Lower lobe of right lung (tissue), 2 donors: ENCODE results near the gene RAI14. TPM values are rescaled to one million over a fixed set of nuclear protein-coding genes. Genes with fewer than 3 reads are reported as not detected.

Source experiments
- ATAC-seq, 2 donors: fragments of 200-7000 bp; cut with Tn5 transposase; one replicate each; pipeline ENCODE4 v1.9.1; 2020 to 2022; ENCODE audit warnings: mild to moderate bottlenecking in 2 of 2, moderate library complexity in 2 of 2
- DNase-seq: peaks from one replicate; pipeline ENCODE4 v3.0.0-alpha.2; 2020
- H3K27ac ChIP-seq: fragments of 200-600 bp; one replicate; pipeline ENCODE4 v1.8.0; 2022
- H3K27me3 ChIP-seq: fragments of 200-600 bp; one replicate; pipeline ENCODE4 v1.8.0; 2022; ENCODE audit warnings: low read depth
- H3K36me3 ChIP-seq: fragments of 200-600 bp; one replicate; pipeline ENCODE4 v1.8.0; 2022; ENCODE audit warnings: mild to moderate bottlenecking
- H3K4me1 ChIP-seq: fragments of 200-600 bp; one replicate; pipeline ENCODE4 v1.8.0; 2022
- H3K4me3 ChIP-seq: fragments of 200-600 bp; one replicate; pipeline ENCODE4 v1.8.0; 2022; ENCODE audit warnings: mild to moderate bottlenecking
- H3K9me3 ChIP-seq: fragments of 200-600 bp; one replicate; pipeline ENCODE4 v1.8.0; 2022
- CTCF ChIP-seq: fragments of 200-600 bp; IDR thresholded peaks from one replicate; pipeline ENCODE4 v1.8.0; 2022; ENCODE audit warnings: antibody characterized with exemption, mild to moderate bottlenecking
- intact Hi-C: fragments of 100-400 bp; cut with DNase I; formaldehyde crosslinking; loops from one replicate; pipeline ENCODE4 v1.11.0; 2022
- total RNA-seq: library from RNA; stranded (reverse); fragmentation: NEBNext Ultra II Directional; extraction: Animal tissue kit (Norgen Biotek cat#: 25700); gene quantifications from one replicate; pipeline ENCODE4 v1.2.1, GENCODE V29; 2021
- donor health status: DM: no; HTN: yes; CAD: no; lungs with severe emphysema.

The RAI14 gene
- total RNA-seq, 1 donor from 2014 or later, result 66.8 TPM

- H3K4me3 ChIP-seq, result no peak overlapping the region
- H3K9me3 ChIP-seq, result no peaks in the 10 kb centered on the region
- no peak overlapping the region for H3K27ac ChIP-seq
- DNase-seq (no peak), ATAC-seq (no peak)
- no peaks in the 10 kb centered on the region for H3K36me3 ChIP-seq
- H3K4me1 ChIP-seq, result no peaks in the 10 kb centered on the region
- no peaks in the 10 kb centered on the region for H3K27me3 ChIP-seq
- TF ChIP-seq CTCF, result no peak
- intact Hi-C loops, result no loop called here
These were observed 212.7 kb downstream of the RAI14 start for GRCh38 chr5:34868791-34869190.

GRCh38 chr5:34869256-34869655 is 213.1 kb downstream of the RAI14 start:
- no peaks in the 10 kb centered on the region for H3K36me3 ChIP-seq
- H3K4me3 ChIP-seq, result no peak overlapping the region
- H3K27ac ChIP-seq, result no peak overlapping the region
- ATAC-seq (no peak), DNase-seq (no peak)
- H3K9me3 ChIP-seq, result no peaks in the 10 kb centered on the region
- intact Hi-C loops, result no loop called here
- H3K4me1 ChIP-seq, result no peaks in the 10 kb centered on the region
- TF ChIP-seq CTCF, result no peak
- no peaks in the 10 kb centered on the region for H3K27me3 ChIP-seq

- no peaks in the 10 kb centered on the region for H3K36me3 ChIP-seq
- no peak for DNase-seq
- ATAC-seq, result no peak
These were observed 214.3 kb downstream of the RAI14 start for GRCh38 chr5:34870382-34870781.

GRCh38 chr5:34876275-34876674 is 220.1 kb downstream of the RAI14 start:
- no peak overlapping the region for H3K4me3 ChIP-seq
- DNase-seq (no peak), ATAC-seq (no peak)
- no peaks in the 10 kb centered on the region for H3K9me3 ChIP-seq
- H3K4me1 ChIP-seq, result no peaks in the 10 kb centered on the region
- intact Hi-C loops, result no loop called here
- no peaks in the 10 kb centered on the region for H3K36me3 ChIP-seq
- H3K27ac ChIP-seq, result no peak overlapping the region
- no peaks in the 10 kb centered on the region for H3K27me3 ChIP-seq
- TF ChIP-seq CTCF, result no peak

More at GRCh38 chr5:34870382-34870781, 214.3 kb downstream of the RAI14 start:
- Histone ChIP-seq H3K4me3 (no peak overlapping the region), H3K9me3 (no peaks in the 10 kb centered on the region), H3K27me3 (no peaks in the 10 kb centered on the region), H3K27ac (no peak overlapping the region), H3K4me1 (no peaks in the 10 kb centered on the region)
- no peak for TF ChIP-seq CTCF
- intact Hi-C loops, result no loop called here

- Histone ChIP-seq H3K4me1 (no peaks in the 10 kb centered on the region), H3K9me3 (no peaks in the 10 kb centered on the region), H3K4me3 (no peak overlapping the region), H3K36me3 (no peaks in the 10 kb centered on the region), H3K27me3 (no peaks in the 10 kb centered on the region), H3K27ac (no peak overlapping the region)
- no peak for DNase-seq
- intact Hi-C loops, result no loop called here
- no peak for ATAC-seq
- TF ChIP-seq CTCF, result no peak
These were observed 225.1 kb downstream of the RAI14 start for GRCh38 chr5:34881246-34881645.

Other genes with a start within 250 kb of the RAI14 start
- 1.3 TPM for gene TTC23L, start 182.8 kb downstream of the RAI14 start, total RNA-seq